ENCODE data around the gene ZNF836. TPM values are rescaled to one million over a fixed set of nuclear protein-coding genes. Genes with fewer than 3 reads are reported as not detected.

ZNF836 gene
- total RNA-seq = 3.7 and 5.5 TPM in 2 replicates

GRCh38 chr19:52171321-52172169, at the start of gene ZNF836:
TSS of gene ZNF836 (minus strand) at chr19:52171621. CDS start at chr19:52168072, 3,549 bp downstream.

DNA sequence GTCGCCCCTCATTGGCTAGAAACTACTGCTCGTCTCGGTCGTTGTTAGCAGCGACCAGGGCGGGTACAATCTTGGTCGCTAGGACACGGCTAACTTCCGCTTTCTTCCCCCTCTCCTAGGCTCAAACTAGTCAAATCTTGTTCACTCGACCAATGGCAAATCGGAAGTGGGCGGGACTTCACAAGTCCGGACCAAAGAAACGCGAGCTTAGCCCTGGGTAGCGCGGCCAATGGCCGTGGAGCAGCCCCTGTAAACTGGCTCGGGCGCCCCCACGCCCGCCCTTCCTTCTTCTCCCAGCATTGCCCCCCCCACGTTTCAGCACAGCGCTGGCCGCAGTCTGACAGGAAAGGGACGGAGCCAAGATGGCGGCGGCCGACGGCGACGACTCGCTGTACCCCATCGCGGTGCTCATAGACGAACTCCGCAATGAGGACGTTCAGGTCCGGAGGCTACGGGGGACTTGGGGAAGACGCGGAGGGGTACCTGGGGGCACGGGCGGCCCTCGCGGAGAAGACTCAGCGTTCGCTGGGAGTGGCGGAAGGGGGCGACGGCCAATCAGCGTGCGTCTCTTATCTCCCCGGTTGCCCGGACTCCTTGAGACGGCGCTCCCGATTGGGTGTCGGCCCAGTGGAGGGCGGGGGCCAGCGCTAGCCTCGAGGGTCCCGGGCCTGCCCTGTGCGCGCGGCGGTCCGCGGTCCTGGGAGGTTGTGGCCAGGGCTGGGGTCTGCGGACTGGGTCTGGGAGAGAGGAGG, 18.5 kb upstream of the ZNF836 start, which contains the start of gene PPP2R1A:
Gene PPP2R1A, plus strand, starts transcription at position 318 of the 752 bp plus-strand sequence. Its CDS starts 45 bp downstream, at position 363.

DNA sequence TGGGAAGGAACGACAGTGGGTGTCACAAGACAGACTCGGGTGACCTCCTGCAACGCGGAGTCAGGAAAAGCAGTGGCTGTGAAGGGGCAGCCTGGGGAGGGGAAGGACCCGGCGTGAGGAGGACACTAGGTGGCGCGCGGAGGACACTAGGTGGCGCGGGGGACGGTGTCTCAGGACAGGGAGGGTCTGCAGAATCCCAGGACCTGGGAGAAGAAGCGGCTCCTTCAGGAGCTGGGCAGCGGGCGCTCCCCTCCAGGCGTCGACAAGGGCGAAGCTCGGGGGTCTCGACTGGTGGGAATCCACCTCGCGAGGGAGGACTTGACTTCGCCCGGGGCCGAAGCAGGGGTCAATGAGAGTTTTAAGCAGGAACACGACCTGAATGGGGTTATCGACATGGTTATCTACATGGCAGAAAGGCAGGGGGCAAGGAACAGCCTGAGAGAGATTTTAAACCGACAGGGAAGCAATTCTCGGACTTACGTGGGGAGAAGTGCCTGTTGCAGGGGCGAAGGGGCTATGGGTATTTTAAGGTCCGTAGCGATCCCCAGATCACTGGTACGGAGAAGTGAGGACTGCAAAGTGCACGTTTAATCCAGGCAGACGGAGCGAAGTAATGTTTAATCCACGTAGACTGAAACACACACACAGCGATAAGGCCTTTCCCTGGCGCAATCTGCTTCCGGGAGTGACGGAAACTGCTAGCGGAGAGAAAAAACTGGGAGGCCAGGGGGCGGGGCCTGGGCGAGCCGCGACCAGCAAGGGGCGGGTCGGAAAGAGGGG, 32.0 kb downstream of the ZNF836 start, which contains the start of gene ZNF616:
Gene ZNF616, minus strand, starts transcription at position 687 of the 780 bp plus-strand sequence. CDS start 9,426 bp downstream, outside the sequence.

Other genes with a start within 250 kb of the ZNF836 start
- 2.2 and 4.9 TPM in 2 replicates for gene ZNF613, start 244.1 kb downstream of the ZNF836 start, total RNA-seq
- gene ZNF350, start 184.8 kb downstream of the ZNF836 start, total RNA-seq = 2.7 and 5.1 TPM in 2 replicates
- gene ZNF615, start 163.4 kb downstream of the ZNF836 start, total RNA-seq = 2.2 and 2.7 TPM in 2 replicates
- gene ZNF614, start 143.2 kb downstream of the ZNF836 start, total RNA-seq = 5.1 and 6.9 TPM in 2 replicates
- gene ZNF432, start 122.8 kb downstream of the ZNF836 start, total RNA-seq = 1.7 and 3.0 TPM in 2 replicates
- 4.5 and 8.6 TPM in 2 replicates for gene ZNF841, start 75.9 kb downstream of the ZNF836 start, total RNA-seq
- 3.7 and 5.3 TPM in 2 replicates for gene ZNF616, start 31.7 kb downstream of the ZNF836 start, total RNA-seq
- 200 and 210 TPM in 2 replicates for gene PPP2R1A, start 18.4 kb upstream of the ZNF836 start, total RNA-seq
- 3.9 and 6.4 TPM in 2 replicates for gene ZNF766, start 98.0 kb upstream of the ZNF836 start, total RNA-seq
- gene ZNF480, start 125.5 kb upstream of the ZNF836 start, total RNA-seq = 3.7 and 4.3 TPM in 2 replicates
- gene ZNF610, start 164.6 kb upstream of the ZNF836 start, total RNA-seq = 0.70 and 2.6 TPM in 2 replicates
- gene ZNF880, start 198.3 kb upstream of the ZNF836 start, total RNA-seq = 15.7 and 22.9 TPM in 2 replicates
- 9.5 and 12.1 TPM in 2 replicates for gene ZNF528, start 226.2 kb upstream of the ZNF836 start, total RNA-seq